Erythroblast (primary cell): Measurements from ENCODE around the gene NPM1.
"Not testable (repeated sequence)": the region's sequence is repeated elsewhere in the genome, so short reads cannot be mapped to it uniquely, and the experiment has no call there.

Experiments used
- DNase-seq, 2 experiments: peaks; one replicate each; lab custom pipeline; 2025; lab: John Stamatoyannopoulos, UW
- GATA1 ChIP-seq: IDR thresholded peaks from 2 replicates; pipeline ENCODE4 v1.6.1; 2011; ENCODE audit warnings: low read depth, mild to moderate bottlenecking, control low read depth, low read length, moderate library complexity
- POLR2A ChIP-seq: IDR thresholded peaks from 2 replicates; pipeline ENCODE4 v1.6.1; 2011; ENCODE audit warnings: mild to moderate bottlenecking, low read length

The NPM1 gene

DNA sequence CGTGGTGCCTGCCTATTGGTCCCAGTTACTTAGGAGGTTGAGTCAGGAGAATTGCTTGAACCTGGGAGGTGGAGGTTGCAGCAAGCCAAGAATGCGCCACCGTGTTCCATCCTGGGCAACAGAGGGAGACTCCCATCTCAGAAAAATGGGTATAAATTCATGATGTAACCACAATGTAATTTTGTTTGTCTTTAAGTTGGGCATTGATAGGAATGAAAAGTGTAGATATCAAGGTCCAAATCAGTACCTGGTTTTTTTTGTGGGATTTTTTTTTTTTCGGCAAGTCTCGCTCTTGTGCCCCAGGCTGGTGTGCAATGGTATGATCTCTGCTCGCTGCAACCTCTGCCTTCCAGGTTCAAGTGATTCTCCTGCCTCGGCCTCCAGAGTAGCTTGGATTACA lies 7.4 kb downstream of the NPM1 start:
- no peak for TF ChIP-seq POLR2A
- no peak for TF ChIP-seq GATA1
- no peak for DNase-seq

DNA sequence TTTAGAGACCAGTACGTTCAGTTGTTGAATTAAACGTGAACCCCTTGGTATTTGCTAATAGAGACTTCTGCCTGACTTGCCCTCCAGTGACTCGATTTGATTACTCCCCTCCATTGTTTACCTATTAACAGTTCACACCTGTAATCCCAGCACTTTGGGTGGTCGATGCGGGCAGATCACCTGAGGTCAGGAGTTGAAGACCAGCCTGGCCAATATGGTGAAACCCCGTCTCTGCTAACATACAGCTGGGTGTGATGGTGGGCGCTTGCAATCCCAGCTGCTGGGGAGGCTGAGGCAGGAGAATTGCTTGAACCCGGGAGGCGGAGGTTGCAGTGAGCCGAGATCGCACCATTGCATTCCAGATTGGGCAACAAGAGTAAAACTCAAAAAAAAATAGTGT lies 8.9 kb downstream of the NPM1 start:
- not testable (repeated sequence) for DNase-seq

DNA sequence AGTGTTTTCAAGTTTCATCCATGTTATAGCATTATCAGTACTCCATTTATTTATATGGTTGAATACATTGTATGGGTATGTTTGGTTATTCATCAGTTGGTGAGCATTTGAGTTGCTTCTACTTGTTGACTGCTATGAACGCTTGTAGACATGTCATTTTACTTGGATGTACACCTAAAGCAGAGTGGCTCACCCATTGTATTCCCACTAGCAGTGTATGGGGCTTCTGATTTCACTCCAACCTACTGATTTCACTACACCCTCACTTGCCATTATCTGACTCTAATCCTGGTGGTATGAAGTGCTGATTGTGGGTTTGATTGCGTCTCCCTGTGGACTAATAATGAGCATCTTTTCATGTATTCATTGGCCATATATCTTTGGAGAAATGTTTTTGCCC lies 9.5 kb downstream of the NPM1 start:
- TF ChIP-seq GATA1: no peak
- no peak for TF ChIP-seq POLR2A
- no peak for DNase-seq

- no peak for TF ChIP-seq POLR2A
- no peak for TF ChIP-seq GATA1
- no peak for DNase-seq
These were observed 9.9 kb downstream of the NPM1 start for GRCh38 chr5:171397599-171397998.

DNA sequence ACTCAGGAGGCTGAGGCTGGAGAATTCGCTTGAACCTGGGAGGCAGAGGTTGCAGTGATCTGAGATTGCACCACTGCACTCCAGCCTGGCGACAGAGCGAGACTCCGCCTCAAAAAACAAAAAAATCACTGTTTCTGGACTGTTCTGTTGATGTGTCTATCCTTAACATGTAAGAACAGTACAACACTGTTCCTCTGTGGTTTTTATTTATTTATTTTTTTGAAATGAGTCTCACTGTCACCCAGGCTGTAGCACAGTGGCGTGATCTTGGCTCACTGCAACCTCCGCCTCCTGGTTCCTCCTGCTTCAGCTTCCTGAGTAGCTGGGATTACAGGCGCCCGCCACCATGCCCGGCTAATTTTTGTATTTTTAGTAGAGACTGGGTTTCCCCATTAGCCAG lies 11.0 kb downstream of the NPM1 start:
- DNase-seq: not testable (repeated sequence)

- no peak for DNase-seq
- TF ChIP-seq POLR2A (no peak), GATA1 (no peak)
These were observed 12.5 kb downstream of the NPM1 start for GRCh38 chr5:171400169-171400568.

GRCh38 chr5:171401167-171401947 lies 13.7 kb downstream of the NPM1 start:
- TF ChIP-seq POLR2A: no peak
- no peak for TF ChIP-seq GATA1
- DNase-seq: no peak

DNA sequence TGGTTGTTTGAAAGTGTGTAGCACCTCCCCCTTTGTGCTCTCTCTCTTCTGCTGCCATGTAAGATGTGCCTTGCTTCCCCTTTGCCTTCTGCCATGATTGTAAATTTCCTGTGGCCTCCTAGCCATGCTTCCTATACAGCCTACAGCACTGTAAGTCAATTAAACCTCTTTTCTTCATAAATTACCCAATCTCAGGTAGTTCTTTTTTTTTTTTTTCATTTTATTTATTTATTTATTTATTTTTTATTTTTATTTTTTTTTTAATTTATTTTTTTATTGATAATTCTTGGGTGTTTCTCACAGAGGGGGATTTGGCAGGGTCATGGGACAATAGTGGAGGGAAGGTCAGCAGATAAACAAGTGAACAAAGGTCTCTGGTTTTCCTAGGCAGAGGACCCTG lies 15.1 kb downstream of the NPM1 start:
- DNase-seq: not testable (repeated sequence)

GRCh38 chr5:171405615-171406014 lies 18.0 kb downstream of the NPM1 start:
- TF ChIP-seq POLR2A: no peak
- no peak for TF ChIP-seq GATA1
- DNase-seq: peak; percentile 48 to 54

DNA sequence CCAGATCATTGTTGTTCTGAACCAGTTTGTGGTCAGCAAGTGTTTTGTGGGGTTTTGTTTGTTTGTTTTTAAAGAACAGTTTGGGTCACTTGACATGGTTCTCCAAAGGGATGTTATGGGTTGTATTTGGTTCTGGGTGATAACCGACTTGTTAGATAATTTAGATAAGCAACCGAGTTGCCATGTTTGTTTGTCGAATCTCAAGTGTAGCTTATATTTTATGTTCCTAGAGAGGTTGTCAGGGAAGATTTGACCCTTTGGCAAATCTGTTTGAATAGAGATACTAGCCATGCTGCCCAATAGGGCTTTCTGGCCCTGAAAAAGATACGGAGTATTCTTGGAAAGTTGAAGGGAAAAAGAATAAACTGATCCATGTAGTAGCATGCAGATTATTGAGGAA lies 19.6 kb downstream of the NPM1 start:
- DNase-seq: no peak
- TF ChIP-seq POLR2A (no peak), GATA1 (no peak)

DNA sequence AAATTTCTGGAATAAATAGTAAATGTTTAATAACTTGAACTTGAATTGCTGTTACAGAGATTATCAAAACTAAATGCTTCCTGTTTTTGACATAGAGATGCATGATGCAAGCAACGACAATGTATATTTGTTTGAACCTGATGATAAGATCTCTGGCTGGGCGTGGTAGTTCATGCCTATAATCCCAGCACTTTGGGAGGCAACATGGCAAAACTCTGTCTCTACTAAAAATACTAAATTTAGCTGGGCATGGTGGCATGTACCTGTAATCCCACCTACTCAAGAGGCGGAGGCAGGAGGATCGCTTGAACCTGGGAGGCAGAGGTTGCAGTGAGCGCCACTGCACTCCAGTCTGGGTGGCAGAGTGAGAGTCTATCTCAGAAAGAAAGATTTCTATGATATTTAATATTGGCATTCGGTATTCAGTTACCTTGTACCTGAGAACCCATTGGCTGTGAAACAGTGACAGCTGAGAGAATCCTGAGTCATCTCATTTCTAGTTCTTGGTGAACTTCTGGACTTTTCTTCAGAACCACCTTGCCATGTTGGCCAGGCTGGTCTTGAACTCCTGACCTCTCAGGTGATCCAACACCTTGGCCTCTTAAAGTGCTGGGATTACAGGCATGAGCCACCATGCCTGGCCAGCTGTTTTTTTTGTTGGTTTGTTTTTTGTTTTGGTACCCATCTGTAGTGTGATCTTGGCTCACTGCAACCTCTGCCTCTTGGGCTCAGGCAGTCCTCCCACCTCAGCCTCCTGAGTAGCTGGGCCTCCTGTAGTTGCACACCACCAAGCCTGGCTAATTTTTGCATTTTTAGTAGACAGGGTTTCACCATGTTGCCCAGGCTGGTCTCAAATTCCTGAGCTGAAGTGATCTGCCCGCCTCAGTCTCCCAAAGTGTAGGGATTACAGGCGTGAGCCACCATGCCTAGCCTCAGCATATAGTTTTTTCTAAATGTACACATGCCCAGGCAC lies 21.8 kb downstream of the NPM1 start:
- TF ChIP-seq GATA1: no peak
- no peak for TF ChIP-seq POLR2A
- peak; percentile 37 to 43 for DNase-seq

DNA sequence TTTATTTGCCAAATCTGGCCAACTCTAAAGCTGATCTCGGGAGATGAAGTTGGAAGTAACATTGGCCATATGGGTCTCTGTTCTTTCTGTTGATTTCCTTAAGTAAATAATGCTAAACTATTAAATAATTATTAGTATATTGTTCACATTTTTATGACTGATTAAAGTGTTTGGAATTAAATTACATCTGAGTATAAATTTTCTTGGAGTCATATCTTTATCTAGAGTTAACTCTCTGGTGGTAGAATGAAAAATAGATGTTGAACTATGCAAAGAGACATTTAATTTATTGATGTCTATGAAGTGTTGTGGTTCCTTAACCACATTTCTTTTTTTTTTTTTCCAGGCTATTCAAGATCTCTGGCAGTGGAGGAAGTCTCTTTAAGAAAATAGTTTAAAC lies 22.5 kb downstream of the NPM1 start:
- no peak for DNase-seq

DNA sequence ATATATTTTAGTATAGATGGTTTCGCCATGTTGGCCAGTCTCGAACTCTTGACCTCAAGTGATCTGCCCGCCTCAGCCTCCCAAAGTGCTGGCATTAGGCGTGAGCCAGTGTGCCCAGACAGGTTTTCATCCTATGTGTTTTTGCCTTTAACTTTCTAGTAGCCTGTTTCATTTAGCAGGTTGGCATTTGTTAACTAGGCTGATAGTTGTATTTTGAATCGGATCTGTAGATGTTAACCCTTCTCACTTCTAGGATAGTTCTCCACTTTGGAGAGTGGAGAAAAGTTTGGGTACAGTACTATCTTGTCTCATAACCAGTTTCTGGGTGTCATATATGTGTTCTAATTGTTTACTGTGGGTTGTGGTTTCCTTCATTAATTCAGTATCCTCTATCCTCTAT lies 24.5 kb downstream of the NPM1 start:
- TF ChIP-seq POLR2A (no peak), GATA1 (no peak)
- DNase-seq: no peak

More for the DNA sequence above, 22.5 kb downstream of the NPM1 start:
- no peak for TF ChIP-seq POLR2A
- TF ChIP-seq GATA1: no peak

GRCh38 chr5:171413153-171413910 lies 25.7 kb downstream of the NPM1 start:
- TF ChIP-seq GATA1 (no peak), POLR2A (no peak)
- no peak for DNase-seq

DNA sequence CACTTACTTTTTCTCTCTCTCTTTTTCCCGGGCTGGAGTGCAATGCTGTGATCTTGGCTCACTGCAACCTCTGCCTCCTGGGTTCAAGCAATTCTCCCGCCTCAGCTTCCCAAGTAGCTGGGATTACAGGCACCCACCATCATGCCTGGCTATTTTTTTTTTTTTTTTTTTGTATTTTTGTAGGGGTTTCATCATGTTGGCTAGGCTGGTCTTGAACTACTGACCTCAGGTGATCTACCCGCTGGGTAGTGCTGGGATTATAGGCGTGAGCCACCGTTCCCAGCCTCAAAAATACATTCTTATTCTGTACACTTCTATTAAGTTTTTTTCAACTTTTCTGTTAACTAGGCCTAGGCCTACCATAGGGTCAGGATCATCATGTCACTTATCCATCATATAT lies 26.3 kb downstream of the NPM1 start:
- DNase-seq: not testable (repeated sequence)
